Uterus (tissue), 4 donors: ENCODE data around the gene ABHD3. TPM values are rescaled to one million over a fixed set of nuclear protein-coding genes. Genes with fewer than 3 reads are reported as not detected.
A peak's percentile ranks its signal among the peaks of the same experiment; 100 is the strongest.

Experiments used
- DNase-seq, 2 donors: peaks; one replicate each; pipeline ENCODE4 v3.0.0-alpha.2; 2019 to 2020
- H3K27ac ChIP-seq, 2 donors: fragments of 200-600 bp; sonication (generic); 1 replicate in 1 of 2; 2 replicates in 1 of 2; pipeline ENCODE4 v1.5.1; 2016 to 2018
- H3K27me3 ChIP-seq, 2 donors: fragments of 200-600 bp; sonication (generic); one replicate each; pipeline ENCODE4 v1.5.1; 2018 to 2019; ENCODE audit warnings: control low read depth in 1 of 2
- H3K36me3 ChIP-seq, 2 donors: fragments of 200-600 bp; sonication (generic); one replicate each; pipeline ENCODE4 v1.5.1; 2019; ENCODE audit warnings: control low read depth in 1 of 2
- H3K4me1 ChIP-seq, 2 donors: fragments of 200-600 bp; sonication (generic); one replicate each; pipeline ENCODE4 v1.5.1; 2018 to 2019; ENCODE audit warnings: control low read depth in 1 of 2
- H3K4me3 ChIP-seq, 2 donors: fragments of 200-600 bp; sonication (generic); 1 replicate in 1 of 2; 2 replicates in 1 of 2; pipeline ENCODE4 v1.5.1; 2018 to 2019; ENCODE audit warnings: mild to moderate bottlenecking in 1 of 2
- H3K9me3 ChIP-seq, 2 donors: fragments of 200-600 bp; sonication (generic); one replicate each; pipeline ENCODE4 v1.5.1; 2019; ENCODE audit warnings: control low read depth in 1 of 2
- POLR2A ChIP-seq, 2 donors: fragments of 450-650 bp; IDR thresholded peaks; one replicate each; pipeline ENCODE4 v1.6.1; 2016; ENCODE audit warnings: antibody characterized with exemption in 2 of 2, mild to moderate bottlenecking in 1 of 2, moderate library complexity in 1 of 2
- intact Hi-C: fragments of 100-400 bp; cut with DNase I; formaldehyde crosslinking; loops from one replicate; pipeline ENCODE4 v1.15.1; 2023; ENCODE audit warnings: low total_unique reads
- microRNA counts, 2 donors: library from miRNA; unstranded; fragments of <30 nt; microRNA quantifications; one replicate each; lab custom pipeline; 2016 to 2017
- microRNA-seq: library from miRNA; unstranded; fragments of <30 nt; microRNA quantifications from one replicate; pipeline ENCODE4, GENCODE V29; 2016; ENCODE audit warnings: borderline microRNAs expressed, borderline replicate concordance
- small RNA-seq: library from RNA; depleted of rRNA; stranded (forward); fragments of <200 nt; gene quantifications from one replicate; pipeline ENCODE3, GENCODE V24; 2016
- total RNA-seq, 4 donors: library from RNA; depleted of rRNA in 3 of 4; stranded (reverse); fragments of >200 nt in 3 of 4; gene quantifications; one replicate each; pipeline versions ENCODE4 v1.1.0 to v1.2.4, GENCODE V29; 2014 to 2023
- TF ChIP-seq, protein P1 (sequence below), 4 experiments: fragments of 200-600 bp in 2 of 4; fragments of 450-650 bp in 2 of 4; sonication (generic) in 2 of 4; IDR thresholded peaks; one replicate each; pipeline ENCODE4 v1.5.1; 2016 to 2019; ENCODE audit warnings: antibody characterized with exemption in 4 of 4, mild to moderate bottlenecking in 2 of 4, moderate library complexity in 1 of 4
- donor health status: DM: yes; HTN: yes; CAD: no.

Gene ABHD3
- total RNA-seq, 4 donors from 2014 or later: 1.0 to 17.2 (median 12.6) TPM

DNA sequence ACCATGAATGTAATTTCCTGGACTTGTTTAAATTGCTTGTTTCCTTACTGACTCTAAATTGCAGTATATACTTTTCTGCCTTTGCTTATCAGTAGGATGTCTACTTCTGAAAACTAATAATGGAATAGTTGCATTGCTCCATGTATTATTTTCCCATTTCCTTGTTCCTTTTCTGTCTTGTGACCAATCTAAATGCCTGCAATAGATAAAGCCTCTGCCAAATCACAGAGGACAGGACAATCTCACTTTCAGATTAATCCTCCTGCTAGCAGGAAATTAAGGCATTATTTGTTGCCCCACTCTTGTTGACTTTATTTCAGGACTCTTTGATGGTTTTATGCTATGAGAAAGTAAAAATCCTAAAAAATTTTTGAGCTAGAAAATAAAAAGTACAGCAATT, 99.4 kb downstream of the ABHD3 start:
- Histone ChIP-seq H3K27ac (no peak overlapping the region), H3K4me3 (no peak overlapping the region), H3K4me1 (no peaks in the 10 kb centered on the region), H3K36me3 (no peaks in the 10 kb centered on the region), H3K27me3 (no peaks in the 10 kb centered on the region), H3K9me3 (no peaks in the 10 kb centered on the region)
- intact Hi-C loops: no loop called here
- no peak for DNase-seq
- no peak for TF ChIP-seq POLR2A (IDR thresholded peaks at IDR 0.05)
- TF ChIP-seq, protein P1, sequence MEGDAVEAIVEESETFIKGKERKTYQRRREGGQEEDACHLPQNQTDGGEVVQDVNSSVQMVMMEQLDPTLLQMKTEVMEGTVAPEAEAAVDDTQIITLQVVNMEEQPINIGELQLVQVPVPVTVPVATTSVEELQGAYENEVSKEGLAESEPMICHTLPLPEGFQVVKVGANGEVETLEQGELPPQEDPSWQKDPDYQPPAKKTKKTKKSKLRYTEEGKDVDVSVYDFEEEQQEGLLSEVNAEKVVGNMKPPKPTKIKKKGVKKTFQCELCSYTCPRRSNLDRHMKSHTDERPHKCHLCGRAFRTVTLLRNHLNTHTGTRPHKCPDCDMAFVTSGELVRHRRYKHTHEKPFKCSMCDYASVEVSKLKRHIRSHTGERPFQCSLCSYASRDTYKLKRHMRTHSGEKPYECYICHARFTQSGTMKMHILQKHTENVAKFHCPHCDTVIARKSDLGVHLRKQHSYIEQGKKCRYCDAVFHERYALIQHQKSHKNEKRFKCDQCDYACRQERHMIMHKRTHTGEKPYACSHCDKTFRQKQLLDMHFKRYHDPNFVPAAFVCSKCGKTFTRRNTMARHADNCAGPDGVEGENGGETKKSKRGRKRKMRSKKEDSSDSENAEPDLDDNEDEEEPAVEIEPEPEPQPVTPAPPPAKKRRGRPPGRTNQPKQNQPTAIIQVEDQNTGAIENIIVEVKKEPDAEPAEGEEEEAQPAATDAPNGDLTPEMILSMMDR (IDR thresholded peaks at IDR 0.05): no peak

DNA sequence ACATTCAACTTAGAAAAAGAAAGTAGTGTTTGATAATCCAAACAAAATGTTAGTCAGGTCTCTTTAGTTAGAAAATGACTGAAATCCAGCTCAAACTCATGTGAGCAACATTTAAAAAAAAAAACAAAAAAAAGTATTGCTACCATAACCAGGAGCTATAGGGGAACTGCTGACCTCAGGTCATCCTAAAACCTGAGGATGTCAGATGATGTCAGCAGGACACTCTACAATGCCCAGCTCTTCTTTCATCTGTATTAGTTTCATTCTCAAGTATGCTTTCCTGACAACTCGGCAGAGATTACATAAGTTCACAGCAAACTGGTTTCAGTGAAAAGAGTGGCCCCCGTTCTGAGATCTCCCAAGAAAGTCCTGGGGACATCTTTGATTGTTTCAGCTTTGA, 99.9 kb downstream of the ABHD3 start:
- intact Hi-C loops: no loop called here
- no peaks in the 10 kb centered on the region for H3K4me1 ChIP-seq
- H3K27ac ChIP-seq: no peak overlapping the region
- no peaks in the 10 kb centered on the region for H3K9me3 ChIP-seq
- DNase-seq: no peak
- no peaks in the 10 kb centered on the region for H3K27me3 ChIP-seq
- no peak overlapping the region for H3K4me3 ChIP-seq
- no peaks in the 10 kb centered on the region for H3K36me3 ChIP-seq
- TF ChIP-seq, protein P1 (IDR thresholded peaks at IDR 0.05): no peak
- TF ChIP-seq POLR2A (IDR thresholded peaks at IDR 0.05): no peak

DNA sequence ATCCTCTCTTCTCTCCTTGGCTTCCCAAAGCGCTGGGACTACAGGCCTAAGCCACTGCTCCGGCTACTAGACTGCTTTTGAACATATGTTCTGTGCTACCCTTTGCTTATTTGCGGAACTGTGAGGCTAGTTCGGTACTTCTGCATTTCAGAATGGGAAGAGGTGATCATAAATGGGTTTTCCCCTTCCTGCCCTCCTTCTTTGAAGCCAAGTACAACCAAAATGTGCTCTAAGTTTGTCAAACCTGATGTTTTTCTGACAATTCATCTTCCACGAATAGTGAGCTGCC, 102.3 kb downstream of the ABHD3 start:
- H3K27ac ChIP-seq: no peak overlapping the region

More for the DNA sequence above, 102.3 kb downstream of the ABHD3 start:
- Histone ChIP-seq H3K4me1 (peaks cover 0 to 9% of the 10 kb centered on the region in 2 donors), H3K4me3 (no peak overlapping the region), H3K9me3 (no peaks in the 10 kb centered on the region), H3K27me3 (no peaks in the 10 kb centered on the region), H3K36me3 (no peaks in the 10 kb centered on the region)
- no peak for DNase-seq
- no peak for TF ChIP-seq POLR2A (IDR thresholded peaks at IDR 0.05)
- TF ChIP-seq, protein P1 (IDR thresholded peaks at IDR 0.05): no peak
- intact Hi-C loops: no loop called here

MicroRNAs encoded within 50 kb of the gene (microRNA counts, 767-probe panel; counts per million panel counts)
- microRNA hsa-miR-320c (lab: Ali Mortazavi, UCI): 0 counts per million in 2 donors

Small RNA genes within 50 kb of the gene (microRNA-seq; reads per million reads assigned to microRNA genes)
- gene MIR320C1: 13.2 reads per million, percentile 25 among the genes with 10 or more reads in this experiment

Small RNA genes within 50 kb of the gene (small RNA-seq; reads per million reads assigned to genes)
- gene MIR320C1 (not detected), gene RF00019 (not detected), gene RF01241 (not detected)

Other genes with a start within 250 kb of the ABHD3 start
- gene ESCO1, start 104.1 kb downstream of the ABHD3 start, total RNA-seq: 10 to 100 TPM; 13.3 to 35.7 (median 22.9) TPM
- 10 to 100 TPM in 2 of 4 donors, 1 to 10 TPM in 2; 6.1 to 35.8 (median 19.5) TPM for gene SNRPD1, start 92.5 kb downstream of the ABHD3 start, total RNA-seq
- gene MIB1, start 36.0 kb upstream of the ABHD3 start, total RNA-seq: 100 to 1,000 TPM in 1 of 4 donors, 10 to 100 TPM in 3; 25.9 to 121 (median 64.1) TPM